ENCODE results near the gene CFAP99.

CFAP99 gene

DNA sequence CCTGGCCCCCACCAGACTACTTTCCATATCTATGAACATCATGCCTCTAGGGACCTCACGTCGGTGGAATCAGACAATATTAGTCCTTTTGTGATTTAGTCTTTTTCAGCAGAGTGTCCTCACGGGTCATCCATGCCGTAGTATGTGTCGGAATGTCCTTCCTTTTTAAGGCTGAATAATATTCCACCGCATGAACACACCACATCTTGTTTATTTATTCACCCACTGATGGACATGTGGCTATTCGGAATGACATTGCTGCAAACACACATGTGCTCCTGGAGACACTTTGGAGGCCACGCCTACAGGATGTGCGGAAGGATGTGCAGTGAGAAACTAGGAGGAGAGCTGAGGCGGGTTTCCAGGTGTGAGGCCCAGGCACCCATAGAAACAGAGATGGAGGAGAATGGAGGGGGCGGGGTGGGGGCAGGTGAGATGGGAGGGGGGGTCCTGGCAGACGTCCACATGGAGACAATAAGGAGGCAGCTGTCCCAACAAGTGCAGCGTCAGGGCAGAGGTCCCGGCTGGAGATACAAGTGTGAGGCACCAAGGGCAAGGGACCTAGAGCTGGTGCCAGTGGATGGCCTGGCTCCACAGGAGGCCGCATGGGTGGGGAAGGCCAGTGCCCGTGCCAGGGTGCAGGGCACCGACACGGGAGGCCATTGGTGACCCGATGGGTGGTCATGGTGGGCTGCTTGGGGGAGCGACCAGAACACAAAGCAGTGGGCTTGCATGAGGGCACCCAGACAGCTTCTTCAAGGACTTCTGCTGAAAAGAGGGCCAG lies 21.0 kb upstream of the CFAP99 start:
- H3K4me3 ChIP-seq (ENCODE audit: low read length), result no peak overlapping the region
- DNase-seq (ENCODE audit: low read depth), result no peak
- TF ChIP-seq, protein P1, sequence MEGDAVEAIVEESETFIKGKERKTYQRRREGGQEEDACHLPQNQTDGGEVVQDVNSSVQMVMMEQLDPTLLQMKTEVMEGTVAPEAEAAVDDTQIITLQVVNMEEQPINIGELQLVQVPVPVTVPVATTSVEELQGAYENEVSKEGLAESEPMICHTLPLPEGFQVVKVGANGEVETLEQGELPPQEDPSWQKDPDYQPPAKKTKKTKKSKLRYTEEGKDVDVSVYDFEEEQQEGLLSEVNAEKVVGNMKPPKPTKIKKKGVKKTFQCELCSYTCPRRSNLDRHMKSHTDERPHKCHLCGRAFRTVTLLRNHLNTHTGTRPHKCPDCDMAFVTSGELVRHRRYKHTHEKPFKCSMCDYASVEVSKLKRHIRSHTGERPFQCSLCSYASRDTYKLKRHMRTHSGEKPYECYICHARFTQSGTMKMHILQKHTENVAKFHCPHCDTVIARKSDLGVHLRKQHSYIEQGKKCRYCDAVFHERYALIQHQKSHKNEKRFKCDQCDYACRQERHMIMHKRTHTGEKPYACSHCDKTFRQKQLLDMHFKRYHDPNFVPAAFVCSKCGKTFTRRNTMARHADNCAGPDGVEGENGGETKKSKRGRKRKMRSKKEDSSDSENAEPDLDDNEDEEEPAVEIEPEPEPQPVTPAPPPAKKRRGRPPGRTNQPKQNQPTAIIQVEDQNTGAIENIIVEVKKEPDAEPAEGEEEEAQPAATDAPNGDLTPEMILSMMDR (IDR thresholded peaks at IDR 0.05; ENCODE audit: insufficient read depth, low read depth, low read length, missing control alignments), result no peak

DNA sequence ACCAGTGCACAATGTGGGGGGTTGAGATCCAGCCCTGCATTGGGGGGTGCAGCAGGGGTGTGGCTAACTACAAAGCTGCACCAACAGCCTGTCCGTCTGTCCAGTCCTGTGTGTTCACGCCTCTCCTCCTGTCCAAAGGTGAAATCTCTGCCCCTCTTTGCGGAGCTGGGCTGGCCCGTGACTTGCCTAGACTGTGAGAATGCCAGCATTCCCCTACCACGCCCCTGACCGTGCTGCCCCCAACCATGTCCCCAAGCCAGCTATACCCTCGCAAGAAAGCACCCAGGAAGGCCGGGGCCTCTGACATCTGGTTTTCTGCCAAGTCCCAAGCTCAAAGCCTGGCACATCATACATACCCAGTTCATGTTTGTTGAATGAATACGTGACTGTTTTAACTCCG lies 19.5 kb upstream of the CFAP99 start:
- no peak overlapping the region for H3K4me3 ChIP-seq (ENCODE audit: low read length)
- no peak for DNase-seq (ENCODE audit: low read depth)
- TF ChIP-seq, protein P1 (IDR thresholded peaks at IDR 0.05; ENCODE audit: insufficient read depth, low read depth, low read length, missing control alignments), result no peak

DNA sequence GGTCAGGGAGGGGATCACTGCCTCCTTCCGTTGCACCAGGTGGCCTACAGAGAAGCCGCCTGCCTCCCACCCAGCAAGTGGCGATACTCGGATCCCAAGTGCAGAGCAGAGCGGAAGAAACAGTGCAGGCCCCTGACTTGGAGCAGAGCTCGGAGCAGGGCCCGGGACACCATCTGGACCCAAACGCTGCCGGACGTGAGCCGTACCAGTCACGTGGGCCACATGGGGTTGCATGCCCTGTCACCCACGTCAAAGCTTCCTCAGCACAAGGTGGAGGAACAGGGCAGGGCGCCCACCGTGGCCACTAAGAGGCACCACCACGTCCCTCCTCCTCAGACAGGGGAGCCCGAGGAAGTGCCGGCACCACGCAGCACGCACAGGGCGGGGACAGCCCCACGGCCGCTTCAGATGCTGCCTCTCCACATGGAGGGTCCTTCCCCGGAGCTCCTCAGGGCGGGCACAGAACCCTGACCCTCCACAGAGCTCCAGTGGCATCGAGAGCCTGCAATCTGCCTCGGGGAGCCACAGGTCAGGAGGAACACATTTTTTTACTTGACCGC lies 19.0 kb upstream of the CFAP99 start:
- no peak overlapping the region for H3K4me3 ChIP-seq (ENCODE audit: low read length)
- no peak for DNase-seq (ENCODE audit: low read depth)
- TF ChIP-seq, protein P1 (IDR thresholded peaks at IDR 0.05; ENCODE audit: insufficient read depth, low read depth, low read length, missing control alignments), result no peak

DNA sequence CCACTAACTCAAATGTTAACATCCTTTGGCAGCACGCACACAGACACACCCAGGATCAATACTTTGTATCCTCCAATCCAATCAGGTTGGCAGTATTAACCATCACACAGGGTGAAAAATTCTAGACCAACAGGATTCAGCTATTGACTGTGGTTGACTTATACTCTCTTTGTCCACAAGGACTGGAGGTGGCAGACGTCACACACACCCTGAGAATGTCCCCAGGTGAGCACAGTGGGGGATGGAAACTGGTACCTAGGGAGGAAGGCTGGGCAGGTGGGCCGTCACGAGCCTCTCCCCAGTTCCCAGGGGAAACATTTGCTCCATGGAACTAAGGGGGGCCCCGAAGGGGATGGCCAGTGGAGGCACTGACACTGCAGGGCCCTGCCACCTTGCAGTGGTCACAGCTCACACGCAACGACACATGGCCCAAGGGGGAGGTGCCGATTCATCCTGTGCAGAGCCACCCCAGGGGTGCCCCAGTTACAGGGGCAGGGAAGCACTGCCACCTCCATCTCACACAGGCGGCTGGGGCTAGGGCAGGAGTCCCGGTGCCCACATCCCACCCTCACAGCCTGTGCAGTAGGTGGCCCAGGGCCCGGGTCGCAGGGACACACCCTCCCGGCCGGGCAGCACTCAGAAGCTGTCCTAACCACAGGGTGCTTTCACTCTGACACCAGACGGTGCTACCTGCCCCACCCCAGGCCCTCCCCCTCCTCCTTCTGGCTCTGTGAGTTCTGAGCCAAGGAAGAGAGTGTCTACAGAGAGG lies 17.7 kb upstream of the CFAP99 start:
- no peak for DNase-seq (ENCODE audit: low read depth)
- H3K4me3 ChIP-seq (ENCODE audit: low read length), result no peak overlapping the region
- TF ChIP-seq, protein P1 (IDR thresholded peaks at IDR 0.05; ENCODE audit: insufficient read depth, low read depth, low read length, missing control alignments), result no peak

DNA sequence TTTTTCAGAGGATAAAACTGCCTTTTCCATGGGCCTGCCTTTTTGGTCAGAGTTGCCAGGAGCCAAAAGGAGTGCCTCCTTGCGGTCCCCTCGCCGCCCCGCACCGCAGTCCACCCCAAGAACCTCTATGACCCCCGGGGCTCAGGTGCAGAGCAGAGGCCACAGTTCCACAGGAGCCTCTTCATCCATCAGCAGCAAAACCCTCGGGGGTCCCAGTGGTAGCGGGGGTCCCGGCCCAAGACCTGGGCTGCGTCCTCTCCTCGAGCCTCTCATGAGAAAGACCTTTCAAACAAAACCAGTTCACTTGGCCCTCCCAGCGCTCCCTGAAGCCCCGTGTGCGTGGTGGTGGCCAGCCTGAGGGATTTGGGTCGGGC lies 17.2 kb upstream of the CFAP99 start:
- no peak for DNase-seq (ENCODE audit: low read depth)
- H3K4me3 ChIP-seq (ENCODE audit: low read length), result no peak overlapping the region

DNA sequence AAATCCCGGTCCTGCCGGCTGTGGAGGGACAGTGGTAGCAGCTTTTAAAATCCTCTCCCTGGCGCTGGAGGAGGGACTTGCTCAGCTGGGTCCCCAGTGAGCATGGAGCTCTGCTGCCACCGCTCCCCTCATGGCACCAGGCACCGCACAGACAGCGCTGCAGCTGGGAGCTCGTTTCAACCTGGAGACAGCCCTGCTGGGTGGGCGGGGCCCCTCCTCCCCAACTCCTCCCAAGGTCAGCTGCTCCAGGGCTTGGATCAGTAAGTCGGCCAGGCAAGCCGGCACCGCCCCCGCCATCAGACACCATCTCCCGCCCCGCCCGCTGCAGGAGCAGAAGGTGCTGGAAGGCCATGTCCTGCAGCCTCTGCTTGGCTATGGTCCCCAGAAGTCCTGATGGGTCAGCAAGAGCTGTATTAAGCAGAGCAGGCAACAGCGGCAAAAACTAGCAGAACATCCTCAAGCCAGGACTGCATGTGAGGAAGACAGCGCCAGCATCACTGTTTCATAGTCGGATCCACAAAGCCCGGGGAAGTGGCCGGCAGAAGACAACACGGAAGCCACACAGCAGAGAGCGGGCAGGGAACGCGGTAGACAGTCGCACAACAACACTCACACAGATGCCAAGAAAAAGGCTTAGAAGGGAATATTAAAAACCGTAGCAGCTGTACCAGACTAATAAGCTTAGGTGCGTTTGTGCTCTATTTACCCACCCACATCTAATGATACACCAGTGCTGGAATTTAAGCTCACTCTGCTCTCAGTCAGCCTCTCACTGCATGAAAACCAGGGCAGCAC lies 16.5 kb upstream of the CFAP99 start:
- TF ChIP-seq, protein P1 (IDR thresholded peaks at IDR 0.05; ENCODE audit: insufficient read depth, low read depth, low read length, missing control alignments), result no peak
- no peak overlapping the region for H3K4me3 ChIP-seq (ENCODE audit: low read length)
- DNase-seq (ENCODE audit: low read depth), result peak; percentile 55

More for the DNA sequence above, 17.2 kb upstream of the CFAP99 start:
- TF ChIP-seq, protein P1 (IDR thresholded peaks at IDR 0.05; ENCODE audit: insufficient read depth, low read depth, low read length, missing control alignments), result no peak

Measured in epithelial cell of esophagus (primary cell).